Peyer's patch (tissue), 4 donors: ENCODE measurements around the gene PLCD1.
"Not testable (repeated sequence)": the region's sequence is repeated elsewhere in the genome, so short reads cannot be mapped to it uniquely, and the experiment has no call there.

Experiments
- CTCF ChIP-seq, 6 experiments: fragments of 450-650 bp in 4 of 6; fragments of 200-600 bp in 2 of 6; sonication (generic) in 1 of 6; IDR thresholded peaks; one replicate each; pipeline ENCODE4 v1.5.1; 2017 to 2019; ENCODE audit warnings: antibody characterized with exemption in 6 of 6, mild to moderate bottlenecking in 3 of 6, moderate library complexity in 1 of 6
- POLR2A ChIP-seq, 2 donors: fragments of 450-650 bp; IDR thresholded peaks; one replicate each; pipeline ENCODE4 v1.5.1; 2017; ENCODE audit warnings: antibody characterized with exemption in 2 of 2, mild to moderate bottlenecking in 2 of 2, moderate library complexity in 2 of 2

GRCh38 chr3:38077073-38077472 lies 47.6 kb upstream of the PLCD1 start:
- TF ChIP-seq CTCF, POLR2A (IDR thresholded peaks at IDR 0.05): not testable (repeated sequence)
